ENCODE results near the gene TMEM164. TPM values are rescaled to one million over a fixed set of nuclear protein-coding genes. Genes with fewer than 3 reads are reported as not detected.

Gene TMEM164
- total RNA-seq, 2 experiments from 2014 or later, result 10.9 to 11.5 TPM

DNA sequence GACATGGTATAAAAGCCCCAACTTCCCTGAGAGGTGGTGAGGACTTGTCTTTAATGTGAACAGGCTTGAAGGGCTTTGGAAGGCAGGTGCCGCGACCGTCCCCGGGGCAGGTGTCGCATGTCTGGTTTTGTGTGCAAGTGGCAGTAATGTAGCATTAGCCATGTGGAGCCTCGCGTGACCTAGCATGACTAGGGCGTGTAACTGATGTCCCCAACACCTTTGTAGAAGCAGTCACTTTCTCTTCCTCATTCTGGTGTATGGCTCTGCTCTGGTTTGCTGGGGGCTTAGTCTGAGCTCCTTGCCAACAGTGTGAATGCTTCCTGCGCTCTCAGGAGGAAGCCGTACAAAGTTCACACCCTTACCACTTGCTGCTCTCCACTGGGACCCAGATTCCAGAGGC, 169.3 kb downstream of the TMEM164 start:
- TF ChIP-seq CTCF (IDR thresholded peaks at IDR 0.05), result no peak
- intact Hi-C loops (cut with micrococcal nuclease), result no loop called here
- DNase-seq (no peak), ATAC-seq (no peak)
- Mint-ChIP-seq H3K27me3 (no peaks in the 10 kb centered on the region), H3K36me3 (ENCODE audit: low read depth) (no peaks in the 10 kb centered on the region), H3K9me3 (no peaks in the 10 kb centered on the region), H3K4me1 (ENCODE audit: low read depth) (no peaks in the 10 kb centered on the region), H3K4me3 (no peak overlapping the region), H3K27ac (no peak overlapping the region)
- ChIA-PET POLR2A (no interaction called here), CTCF (interaction anchor here (22.9 kb wide), 1 partner anchor 239 kb away, joined by 449 read pairs; no protein-coding TSS in a partner anchor)

DNA sequence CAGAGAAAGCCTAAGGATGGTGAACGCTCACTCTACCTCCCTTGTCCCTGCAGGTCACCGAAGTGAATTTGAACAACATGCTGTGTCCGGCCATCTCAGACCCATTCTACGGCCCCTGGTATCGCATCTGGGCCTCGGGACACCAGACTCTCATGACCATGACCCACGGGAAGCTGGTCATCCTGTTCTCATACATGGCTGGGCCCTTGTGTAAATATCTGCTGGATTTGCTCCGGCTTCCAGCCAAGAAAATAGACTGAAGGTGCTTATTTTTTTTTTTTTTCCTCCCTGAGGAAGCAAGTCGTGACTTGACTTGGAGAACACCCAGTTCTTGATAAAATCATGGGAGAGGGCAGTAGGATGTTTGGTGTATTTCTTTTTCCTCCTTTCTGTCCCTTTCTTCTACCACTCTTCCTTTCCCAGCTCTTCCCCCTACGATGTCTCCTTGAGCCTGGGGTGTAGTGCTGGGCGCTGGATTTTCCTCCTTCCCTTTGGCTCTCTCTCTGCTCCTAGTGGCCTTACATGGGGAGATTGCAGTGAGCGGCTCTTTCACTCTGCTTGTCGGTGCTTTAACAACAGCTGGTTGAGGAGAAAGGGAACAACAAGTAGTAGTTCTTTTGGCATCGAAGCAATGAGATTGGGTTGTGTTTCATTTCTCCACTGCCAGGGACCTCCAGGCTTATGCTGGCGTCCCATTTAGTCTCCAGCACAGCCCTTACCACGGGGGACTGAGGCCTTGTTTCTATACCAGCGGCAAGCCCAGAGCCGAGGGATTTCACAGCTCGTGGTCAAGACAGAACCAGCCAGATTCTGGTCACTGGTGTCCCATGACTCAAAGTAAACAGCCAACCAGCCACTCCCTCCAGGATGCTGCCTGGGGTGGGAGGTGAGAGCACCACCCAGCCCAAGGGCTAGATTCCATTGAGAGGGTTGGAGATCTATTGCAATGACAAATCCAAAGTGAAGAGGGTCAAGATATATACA, 170.6 kb downstream of the TMEM164 start:
- CTCF ChIA-PET, result interaction anchor here (22.9 kb wide), 1 partner anchor 238 kb away, joined by 449 read pairs; no protein-coding TSS in a partner anchor
- TF ChIP-seq CTCF (IDR thresholded peaks at IDR 0.05), result no peak
- Mint-ChIP-seq H3K4me1 (ENCODE audit: low read depth) (no peaks in the 10 kb centered on the region), H3K27ac (no peak overlapping the region), H3K9me3 (no peaks in the 10 kb centered on the region), H3K4me3 (no peak overlapping the region), H3K27me3 (no peaks in the 10 kb centered on the region), H3K36me3 (ENCODE audit: low read depth) (no peaks in the 10 kb centered on the region)
- POLR2A ChIA-PET, result no interaction called here
- ATAC-seq (no peak), DNase-seq (no peak)
- intact Hi-C loops (cut with micrococcal nuclease), result no loop called here

- Mint-ChIP-seq H3K27me3 (no peaks in the 10 kb centered on the region), H3K9me3 (no peaks in the 10 kb centered on the region), H3K36me3 (ENCODE audit: low read depth) (no peaks in the 10 kb centered on the region), H3K4me3 (no peak overlapping the region), H3K27ac (no peak overlapping the region), H3K4me1 (ENCODE audit: low read depth) (peaks cover 3% of the 10 kb centered on the region)
- CTCF ChIA-PET, result interaction anchor here (0.6 to 0.7 kb wide), 3 partner anchors 48 to 234 kb away, joined by 3 read pairs; no protein-coding TSS in a partner anchor
- ATAC-seq, result no peak
- no peak for TF ChIP-seq CTCF (IDR thresholded peaks at IDR 0.05)
- DNase-seq, result no peak
- intact Hi-C loops (cut with micrococcal nuclease), result no loop called here
- POLR2A ChIA-PET, result no interaction called here
These were observed 172.2 kb downstream of the TMEM164 start for GRCh38 chrX:110175146-110175545.

DNA sequence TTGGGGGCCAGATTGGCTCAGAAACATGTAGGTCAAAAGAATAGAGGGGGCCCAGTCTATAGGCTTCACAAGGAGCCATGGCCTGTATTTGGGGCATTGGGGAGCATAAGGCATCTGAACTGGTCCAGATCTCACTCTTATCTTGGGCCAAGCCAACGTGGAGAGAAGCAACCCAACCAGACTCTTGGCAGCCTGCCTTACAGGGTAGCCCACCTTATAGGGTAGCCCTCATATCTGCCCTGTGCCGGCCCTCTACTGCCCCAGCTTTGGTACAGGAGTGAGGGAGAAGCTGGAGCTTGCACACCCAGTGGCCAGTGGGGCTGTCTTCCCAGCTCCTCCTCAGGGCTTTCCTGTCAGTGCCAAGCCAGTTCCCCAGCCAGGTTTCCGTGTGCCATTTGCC, 172.8 kb downstream of the TMEM164 start:
- CTCF ChIA-PET, result interaction anchor here (0.6 kb wide), 1 partner anchor 47 kb away, joined by 3 read pairs; no protein-coding TSS in a partner anchor
- H3K9me3 Mint-ChIP-seq, result no peaks in the 10 kb centered on the region
- no peaks in the 10 kb centered on the region for H3K36me3 Mint-ChIP-seq (ENCODE audit: low read depth)

More for the DNA sequence above, 172.8 kb downstream of the TMEM164 start:
- H3K4me1 Mint-ChIP-seq (ENCODE audit: low read depth), result peaks cover 3% of the 10 kb centered on the region
- no peak for DNase-seq
- POLR2A ChIA-PET, result no interaction called here
- H3K4me3 Mint-ChIP-seq, result no peak overlapping the region
- TF ChIP-seq CTCF (IDR thresholded peaks at IDR 0.05), result no peak
- intact Hi-C loops (cut with micrococcal nuclease), result no loop called here
- no peak for ATAC-seq
- H3K27ac Mint-ChIP-seq, result no peak overlapping the region
- H3K27me3 Mint-ChIP-seq, result no peaks in the 10 kb centered on the region

All from activated CD8-positive, alpha-beta T cell treated with anti-CD3 and anti-CD28 coated beads for 36 hours (primary cell).